HEK293 (cell line): ENCODE data around the gene PKP3.

Experiments
- CTCF ChIA-PET: fragments of 350-600 bp; formaldehyde crosslinking; extraction: SDS; loops from one replicate; lab custom pipeline; 2021; ENCODE audit warnings: antibody characterized with exemption; lab: Yijun Ruan, JAX
- POLR2A ChIA-PET: fragments of 300-600 bp; formaldehyde crosslinking; extraction: SDS; loops from one replicate; lab custom pipeline; 2020; ENCODE audit warnings: antibody characterized with exemption, inconsistent platforms; lab: Yijun Ruan, JAX
- H3K27ac ChIP-seq: fragments of 200-500 bp; sonication (Bioruptor generic); 2 replicates; pipeline ENCODE4 v1.5.1; 2014; ENCODE audit warnings: low read depth, low read length, control low read depth, inconsistent platforms; ENCODE audit errors: extremely low read depth
- H3K36me3 ChIP-seq, 2 experiments: fragments of 200-500 bp in 1 of 2; sonication (Bioruptor generic) in 1 of 2; 1 replicate in 1 of 2; 2 replicates in 1 of 2; pipeline ENCODE4 v1.5.1; 2014 to 2017; ENCODE audit warnings: inconsistent platforms in 2 of 2, low read length in 2 of 2; ENCODE audit not compliant: control insufficient read depth in 2 of 2, insufficient read depth in 1 of 2
- H3K4me1 ChIP-seq: fragments of 200-500 bp; sonication (Bioruptor generic); 2 replicates; pipeline ENCODE4 v1.5.1; 2014; ENCODE audit warnings: mild to moderate bottlenecking, low read length, inconsistent platforms; ENCODE audit not compliant: control insufficient read depth, insufficient read depth
- H3K4me3 ChIP-seq: 2 replicates; pipeline ENCODE4 v1.5.1; 2011; ENCODE audit warnings: low read depth, mild to moderate bottlenecking, control low read depth, low read length, moderate library complexity
- H3K9me3 ChIP-seq: fragments of 200-500 bp; sonication (Bioruptor generic); 2 replicates; pipeline ENCODE4 v1.5.1; 2014; ENCODE audit warnings: low read depth, low read length, inconsistent platforms; ENCODE audit not compliant: control insufficient read depth, insufficient read depth
- MZF1 ChIP-seq: fragments of 450-650 bp; formaldehyde crosslinking; IDR thresholded peaks from 2 replicates; pipeline ENCODE4 v1.5.1; 2017; ENCODE audit warnings: missing biosample characterization, missing genetic modification characterization, borderline replicate concordance
- ZBTB20 ChIP-seq: fragments of 450-650 bp; formaldehyde crosslinking; IDR thresholded peaks from 2 replicates; pipeline ENCODE4 v1.5.1; 2016; ENCODE audit warnings: missing biosample characterization, missing genetic modification characterization
- ZBTB8A ChIP-seq: fragments of 450-650 bp; formaldehyde crosslinking; IDR thresholded peaks from 2 replicates; pipeline ENCODE4 v1.5.1; 2016; ENCODE audit warnings: missing biosample characterization, missing genetic modification characterization
- ZFP3 ChIP-seq: fragments of 450-650 bp; formaldehyde crosslinking; IDR thresholded peaks from 2 replicates; pipeline ENCODE4 v1.5.1; 2016; ENCODE audit warnings: low read depth, missing biosample characterization, missing genetic modification characterization
- ZNF19 ChIP-seq: fragments of 450-650 bp; formaldehyde crosslinking; IDR thresholded peaks from 2 replicates; pipeline ENCODE4; 2016; ENCODE audit warnings: missing biosample characterization, missing genetic modification characterization, low read depth
- ZNF366 ChIP-seq: fragments of 450-650 bp; formaldehyde crosslinking; conservative IDR thresholded peaks from 2 replicates; pipeline ENCODE4 v1.5.1; 2016; ENCODE audit warnings: missing biosample characterization, missing genetic modification characterization
- ZNF529 ChIP-seq: fragments of 450-650 bp; formaldehyde crosslinking; IDR thresholded peaks from 2 replicates; pipeline ENCODE4 v1.5.1; 2017; ENCODE audit warnings: missing genetic modification characterization, missing biosample characterization; ENCODE audit not compliant: insufficient replicate concordance
- ZNF544 ChIP-seq: fragments of 450-650 bp; formaldehyde crosslinking; IDR thresholded peaks from 2 replicates; pipeline ENCODE4 v1.5.0; 2017; ENCODE audit warnings: missing biosample characterization, missing genetic modification characterization
- ZNF560 ChIP-seq: fragments of 450-650 bp; formaldehyde crosslinking; IDR thresholded peaks from 2 replicates; pipeline ENCODE4 v1.5.1; 2017; ENCODE audit warnings: missing biosample characterization, missing genetic modification characterization, borderline replicate concordance
- ZNF610 ChIP-seq: fragments of 450-650 bp; formaldehyde crosslinking; IDR thresholded peaks from 2 replicates; pipeline ENCODE4 v1.5.1; 2016; ENCODE audit warnings: missing biosample characterization, missing genetic modification characterization, borderline replicate concordance
- ZNF670 ChIP-seq: fragments of 450-650 bp; formaldehyde crosslinking; IDR thresholded peaks from 2 replicates; pipeline ENCODE4 v1.5.1; 2016; ENCODE audit warnings: missing biosample characterization, missing genetic modification characterization, low read depth
- ZNF837 ChIP-seq: fragments of 450-650 bp; formaldehyde crosslinking; IDR thresholded peaks from 2 replicates; pipeline ENCODE4 v1.5.1; 2016; ENCODE audit warnings: missing biosample characterization, missing genetic modification characterization
- ZXDB ChIP-seq: fragments of 450-650 bp; formaldehyde crosslinking; IDR thresholded peaks from 2 replicates; pipeline ENCODE4 v1.5.1; 2016; ENCODE audit warnings: missing biosample characterization, missing genetic modification characterization
- TF ChIP-seq, protein P1 (sequence below): fragments of 450-650 bp; formaldehyde crosslinking; IDR thresholded peaks from 2 replicates; pipeline ENCODE4 v1.5.1; 2016; ENCODE audit warnings: missing biosample characterization, missing genetic modification characterization
- TF ChIP-seq, protein P2 (sequence below): fragments of 450-650 bp; formaldehyde crosslinking; IDR thresholded peaks from 2 replicates; pipeline ENCODE4 v1.5.1; 2016; ENCODE audit warnings: missing biosample characterization, missing genetic modification characterization
- TF ChIP-seq, protein P3 (sequence below): fragments of 450-650 bp; formaldehyde crosslinking; IDR thresholded peaks from 2 replicates; pipeline ENCODE4 v1.5.1; 2016; ENCODE audit warnings: missing biosample characterization, missing genetic modification characterization, borderline replicate concordance
- TF ChIP-seq, protein P4 (sequence below): sonication (generic); formaldehyde crosslinking; IDR thresholded peaks from 2 replicates; pipeline ENCODE4 v1.8.1; 2022; ENCODE audit warnings: mild to moderate bottlenecking, moderate library complexity, missing genetic modification reagents
- TF ChIP-seq, protein P5 (sequence below): fragments of 450-650 bp; formaldehyde crosslinking; IDR thresholded peaks from 2 replicates; pipeline ENCODE4 v1.5.1; 2016; ENCODE audit warnings: missing biosample characterization, missing genetic modification characterization, borderline replicate concordance
- TF ChIP-seq, protein P6 (sequence below): IDR thresholded peaks from 2 replicates; pipeline ENCODE4 v1.6.1; 2011; ENCODE audit warnings: mild to moderate bottlenecking, low read depth, low read length, borderline replicate concordance

PKP3 gene

DNA sequence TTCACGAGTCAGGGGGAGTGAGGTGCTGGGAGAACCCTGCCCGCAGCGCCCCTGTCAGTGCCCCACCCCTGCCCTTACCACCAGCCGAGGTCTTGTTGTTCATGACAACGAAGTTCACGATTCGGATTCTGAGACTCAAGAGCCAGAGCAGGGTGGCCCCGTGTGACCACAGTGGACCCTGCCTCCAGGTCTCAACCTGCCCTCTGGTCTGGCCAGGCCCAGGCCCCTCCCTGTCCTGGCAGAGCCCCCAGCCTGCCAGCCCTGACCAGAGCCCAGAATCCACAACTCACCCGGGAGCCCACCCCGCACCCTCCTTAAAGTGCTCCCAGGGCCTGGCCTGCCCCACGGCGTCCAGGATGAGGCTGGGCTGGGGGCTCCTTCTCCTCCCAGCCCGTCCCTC, 37.9 kb downstream of the PKP3 start (continued):
- TF ChIP-seq MZF1 (tag by site-specific recombination) (no peak), ZBTB20 (tag by site-specific recombination) (no peak)
- TF ChIP-seq, protein P1, sequence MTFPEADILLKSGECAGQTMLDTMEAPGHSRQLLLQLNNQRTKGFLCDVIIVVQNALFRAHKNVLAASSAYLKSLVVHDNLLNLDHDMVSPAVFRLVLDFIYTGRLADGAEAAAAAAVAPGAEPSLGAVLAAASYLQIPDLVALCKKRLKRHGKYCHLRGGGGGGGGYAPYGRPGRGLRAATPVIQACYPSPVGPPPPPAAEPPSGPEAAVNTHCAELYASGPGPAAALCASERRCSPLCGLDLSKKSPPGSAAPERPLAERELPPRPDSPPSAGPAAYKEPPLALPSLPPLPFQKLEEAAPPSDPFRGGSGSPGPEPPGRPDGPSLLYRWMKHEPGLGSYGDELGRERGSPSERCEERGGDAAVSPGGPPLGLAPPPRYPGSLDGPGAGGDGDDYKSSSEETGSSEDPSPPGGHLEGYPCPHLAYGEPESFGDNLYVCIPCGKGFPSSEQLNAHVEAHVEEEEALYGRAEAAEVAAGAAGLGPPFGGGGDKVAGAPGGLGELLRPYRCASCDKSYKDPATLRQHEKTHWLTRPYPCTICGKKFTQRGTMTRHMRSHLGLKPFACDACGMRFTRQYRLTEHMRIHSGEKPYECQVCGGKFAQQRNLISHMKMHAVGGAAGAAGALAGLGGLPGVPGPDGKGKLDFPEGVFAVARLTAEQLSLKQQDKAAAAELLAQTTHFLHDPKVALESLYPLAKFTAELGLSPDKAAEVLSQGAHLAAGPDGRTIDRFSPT (tag by site-specific recombination): peak; percentile 47; the same call in 1 of the 2 replicates

DNA sequence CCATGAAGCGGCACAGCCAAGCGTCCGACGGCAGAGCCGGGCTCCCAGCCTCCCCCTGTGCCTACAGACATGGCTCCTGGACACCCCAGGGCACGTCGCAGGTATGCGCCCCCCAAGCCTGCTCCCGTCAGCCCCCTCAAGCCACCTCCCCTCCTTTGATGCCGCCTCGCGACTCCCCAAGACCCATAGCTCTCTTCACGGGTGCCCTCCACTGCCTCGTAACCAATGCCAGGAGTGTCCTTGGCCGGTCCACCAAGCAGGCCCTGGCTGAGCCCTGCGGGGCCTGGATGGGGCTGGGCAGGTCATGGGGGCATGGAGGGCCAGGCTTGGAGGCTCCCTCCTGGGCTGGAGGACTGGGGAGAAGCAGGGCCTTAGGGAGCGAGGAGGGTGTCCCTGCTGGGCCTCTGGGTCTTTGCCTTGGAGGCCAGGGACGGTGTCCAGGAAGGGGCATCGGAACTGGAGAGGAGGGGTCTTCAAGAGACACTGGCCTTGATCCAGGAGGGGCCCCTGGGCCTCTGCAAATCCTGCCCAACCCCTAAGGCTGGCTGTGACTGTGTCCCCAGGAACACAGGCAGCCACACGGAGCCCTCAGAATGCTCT, 38.6 kb downstream of the PKP3 start:
- Histone ChIP-seq H3K4me1 (no peaks in the 10 kb centered on the region), H3K36me3 (no peaks in the 10 kb centered on the region), H3K27ac (no peak overlapping the region), H3K9me3 (no peaks in the 10 kb centered on the region), H3K4me3 (no peak overlapping the region)
- ChIA-PET POLR2A (no interaction called here), CTCF (no interaction called here)
- TF ChIP-seq ZBTB8A (no peak), ZNF837 (tag by site-specific recombination) (no peak)

DNA sequence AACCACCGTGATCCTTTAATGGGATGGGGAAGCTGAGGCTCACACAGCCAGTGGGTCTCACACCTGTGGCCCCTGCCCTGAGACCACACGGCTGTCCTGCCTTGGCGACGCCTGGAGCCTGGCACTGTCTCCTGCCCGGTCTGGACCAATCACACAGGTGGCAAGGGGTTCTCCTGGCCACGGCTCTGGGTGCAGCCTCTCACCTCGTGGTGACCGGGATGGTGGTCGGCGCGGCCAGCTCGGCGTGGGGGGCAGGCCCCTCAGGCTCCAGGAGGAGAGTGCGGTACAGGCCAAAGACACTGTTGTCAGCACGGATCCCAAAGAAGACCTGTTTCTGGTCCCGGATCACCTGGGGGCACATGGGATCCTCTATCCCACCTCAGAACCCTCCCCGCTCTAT, 39.1 kb downstream of the PKP3 start:
- Histone ChIP-seq H3K4me3 (no peak overlapping the region), H3K36me3 (no peaks in the 10 kb centered on the region), H3K9me3 (no peaks in the 10 kb centered on the region), H3K27ac (no peak overlapping the region), H3K4me1 (no peaks in the 10 kb centered on the region)
- ChIA-PET POLR2A (no interaction called here), CTCF (interaction anchor here (0.7 kb wide), 1 partner anchor 86 kb away, joined by 3 read pairs; no protein-coding TSS in a partner anchor)
- TF ChIP-seq, protein P2, sequence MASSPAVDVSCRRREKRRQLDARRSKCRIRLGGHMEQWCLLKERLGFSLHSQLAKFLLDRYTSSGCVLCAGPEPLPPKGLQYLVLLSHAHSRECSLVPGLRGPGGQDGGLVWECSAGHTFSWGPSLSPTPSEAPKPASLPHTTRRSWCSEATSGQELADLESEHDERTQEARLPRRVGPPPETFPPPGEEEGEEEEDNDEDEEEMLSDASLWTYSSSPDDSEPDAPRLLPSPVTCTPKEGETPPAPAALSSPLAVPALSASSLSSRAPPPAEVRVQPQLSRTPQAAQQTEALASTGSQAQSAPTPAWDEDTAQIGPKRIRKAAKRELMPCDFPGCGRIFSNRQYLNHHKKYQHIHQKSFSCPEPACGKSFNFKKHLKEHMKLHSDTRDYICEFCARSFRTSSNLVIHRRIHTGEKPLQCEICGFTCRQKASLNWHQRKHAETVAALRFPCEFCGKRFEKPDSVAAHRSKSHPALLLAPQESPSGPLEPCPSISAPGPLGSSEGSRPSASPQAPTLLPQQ (tag by site-specific recombination): no peak
- TF ChIP-seq ZFP3 (tag by site-specific recombination) (no peak), ZXDB (tag by site-specific recombination) (no peak), ZNF19 (tag by site-specific recombination) (no peak), ZNF529 (tag by site-specific recombination) (no peak), ZNF670 (tag by site-specific recombination) (no peak), ZNF544 (tag by site-specific recombination) (no peak), ZNF560 (tag by site-specific recombination) (no peak), ZNF610 (tag by site-specific recombination) (no peak), ZNF366 (tag by site-specific recombination) (no peak)
- TF ChIP-seq, protein P3, sequence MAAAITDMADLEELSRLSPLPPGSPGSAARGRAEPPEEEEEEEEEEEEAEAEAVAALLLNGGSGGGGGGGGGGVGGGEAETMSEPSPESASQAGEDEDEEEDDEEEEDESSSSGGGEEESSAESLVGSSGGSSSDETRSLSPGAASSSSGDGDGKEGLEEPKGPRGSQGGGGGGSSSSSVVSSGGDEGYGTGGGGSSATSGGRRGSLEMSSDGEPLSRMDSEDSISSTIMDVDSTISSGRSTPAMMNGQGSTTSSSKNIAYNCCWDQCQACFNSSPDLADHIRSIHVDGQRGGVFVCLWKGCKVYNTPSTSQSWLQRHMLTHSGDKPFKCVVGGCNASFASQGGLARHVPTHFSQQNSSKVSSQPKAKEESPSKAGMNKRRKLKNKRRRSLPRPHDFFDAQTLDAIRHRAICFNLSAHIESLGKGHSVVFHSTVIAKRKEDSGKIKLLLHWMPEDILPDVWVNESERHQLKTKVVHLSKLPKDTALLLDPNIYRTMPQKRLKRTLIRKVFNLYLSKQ: no peak
- TF ChIP-seq, protein P4, sequence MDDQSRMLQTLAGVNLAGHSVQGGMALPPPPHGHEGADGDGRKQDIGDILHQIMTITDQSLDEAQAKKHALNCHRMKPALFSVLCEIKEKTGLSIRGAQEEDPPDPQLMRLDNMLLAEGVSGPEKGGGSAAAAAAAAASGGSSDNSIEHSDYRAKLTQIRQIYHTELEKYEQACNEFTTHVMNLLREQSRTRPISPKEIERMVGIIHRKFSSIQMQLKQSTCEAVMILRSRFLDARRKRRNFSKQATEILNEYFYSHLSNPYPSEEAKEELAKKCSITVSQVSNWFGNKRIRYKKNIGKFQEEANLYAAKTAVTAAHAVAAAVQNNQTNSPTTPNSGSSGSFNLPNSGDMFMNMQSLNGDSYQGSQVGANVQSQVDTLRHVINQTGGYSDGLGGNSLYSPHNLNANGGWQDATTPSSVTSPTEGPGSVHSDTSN: no peak
- TF ChIP-seq, protein P5, sequence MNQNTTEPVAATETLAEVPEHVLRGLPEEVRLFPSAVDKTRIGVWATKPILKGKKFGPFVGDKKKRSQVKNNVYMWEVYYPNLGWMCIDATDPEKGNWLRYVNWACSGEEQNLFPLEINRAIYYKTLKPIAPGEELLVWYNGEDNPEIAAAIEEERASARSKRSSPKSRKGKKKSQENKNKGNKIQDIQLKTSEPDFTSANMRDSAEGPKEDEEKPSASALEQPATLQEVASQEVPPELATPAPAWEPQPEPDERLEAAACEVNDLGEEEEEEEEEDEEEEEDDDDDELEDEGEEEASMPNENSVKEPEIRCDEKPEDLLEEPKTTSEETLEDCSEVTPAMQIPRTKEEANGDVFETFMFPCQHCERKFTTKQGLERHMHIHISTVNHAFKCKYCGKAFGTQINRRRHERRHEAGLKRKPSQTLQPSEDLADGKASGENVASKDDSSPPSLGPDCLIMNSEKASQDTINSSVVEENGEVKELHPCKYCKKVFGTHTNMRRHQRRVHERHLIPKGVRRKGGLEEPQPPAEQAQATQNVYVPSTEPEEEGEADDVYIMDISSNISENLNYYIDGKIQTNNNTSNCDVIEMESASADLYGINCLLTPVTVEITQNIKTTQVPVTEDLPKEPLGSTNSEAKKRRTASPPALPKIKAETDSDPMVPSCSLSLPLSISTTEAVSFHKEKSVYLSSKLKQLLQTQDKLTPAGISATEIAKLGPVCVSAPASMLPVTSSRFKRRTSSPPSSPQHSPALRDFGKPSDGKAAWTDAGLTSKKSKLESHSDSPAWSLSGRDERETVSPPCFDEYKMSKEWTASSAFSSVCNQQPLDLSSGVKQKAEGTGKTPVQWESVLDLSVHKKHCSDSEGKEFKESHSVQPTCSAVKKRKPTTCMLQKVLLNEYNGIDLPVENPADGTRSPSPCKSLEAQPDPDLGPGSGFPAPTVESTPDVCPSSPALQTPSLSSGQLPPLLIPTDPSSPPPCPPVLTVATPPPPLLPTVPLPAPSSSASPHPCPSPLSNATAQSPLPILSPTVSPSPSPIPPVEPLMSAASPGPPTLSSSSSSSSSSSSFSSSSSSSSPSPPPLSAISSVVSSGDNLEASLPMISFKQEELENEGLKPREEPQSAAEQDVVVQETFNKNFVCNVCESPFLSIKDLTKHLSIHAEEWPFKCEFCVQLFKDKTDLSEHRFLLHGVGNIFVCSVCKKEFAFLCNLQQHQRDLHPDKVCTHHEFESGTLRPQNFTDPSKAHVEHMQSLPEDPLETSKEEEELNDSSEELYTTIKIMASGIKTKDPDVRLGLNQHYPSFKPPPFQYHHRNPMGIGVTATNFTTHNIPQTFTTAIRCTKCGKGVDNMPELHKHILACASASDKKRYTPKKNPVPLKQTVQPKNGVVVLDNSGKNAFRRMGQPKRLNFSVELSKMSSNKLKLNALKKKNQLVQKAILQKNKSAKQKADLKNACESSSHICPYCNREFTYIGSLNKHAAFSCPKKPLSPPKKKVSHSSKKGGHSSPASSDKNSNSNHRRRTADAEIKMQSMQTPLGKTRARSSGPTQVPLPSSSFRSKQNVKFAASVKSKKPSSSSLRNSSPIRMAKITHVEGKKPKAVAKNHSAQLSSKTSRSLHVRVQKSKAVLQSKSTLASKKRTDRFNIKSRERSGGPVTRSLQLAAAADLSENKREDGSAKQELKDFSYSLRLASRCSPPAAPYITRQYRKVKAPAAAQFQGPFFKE (tag by site-specific recombination): no peak
- TF ChIP-seq, protein P6, sequence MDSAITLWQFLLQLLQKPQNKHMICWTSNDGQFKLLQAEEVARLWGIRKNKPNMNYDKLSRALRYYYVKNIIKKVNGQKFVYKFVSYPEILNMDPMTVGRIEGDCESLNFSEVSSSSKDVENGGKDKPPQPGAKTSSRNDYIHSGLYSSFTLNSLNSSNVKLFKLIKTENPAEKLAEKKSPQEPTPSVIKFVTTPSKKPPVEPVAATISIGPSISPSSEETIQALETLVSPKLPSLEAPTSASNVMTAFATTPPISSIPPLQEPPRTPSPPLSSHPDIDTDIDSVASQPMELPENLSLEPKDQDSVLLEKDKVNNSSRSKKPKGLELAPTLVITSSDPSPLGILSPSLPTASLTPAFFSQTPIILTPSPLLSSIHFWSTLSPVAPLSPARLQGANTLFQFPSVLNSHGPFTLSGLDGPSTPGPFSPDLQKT: no peak
